Esophagus mucosa (tissue), 1 donor: ENCODE data around the gene USP35. TPM values are rescaled to one million over a fixed set of nuclear protein-coding genes. Genes with fewer than 3 reads are reported as not detected.

Experiments
- ATAC-seq: fragments of 200-7000 bp; cut with Tn5 transposase; one replicate; pipeline ENCODE4 v1.9.1; 2020
- total RNA-seq: library from RNA; stranded (reverse); gene quantifications from one replicate; pipeline ENCODE4 v1.2.4, GENCODE V29; 2023
- donor health status: DM: yes; HTN: yes; CAD: no.

USP35 gene
- total RNA-seq, 1 donor from 2014 or later: 3.5 TPM

DNA sequence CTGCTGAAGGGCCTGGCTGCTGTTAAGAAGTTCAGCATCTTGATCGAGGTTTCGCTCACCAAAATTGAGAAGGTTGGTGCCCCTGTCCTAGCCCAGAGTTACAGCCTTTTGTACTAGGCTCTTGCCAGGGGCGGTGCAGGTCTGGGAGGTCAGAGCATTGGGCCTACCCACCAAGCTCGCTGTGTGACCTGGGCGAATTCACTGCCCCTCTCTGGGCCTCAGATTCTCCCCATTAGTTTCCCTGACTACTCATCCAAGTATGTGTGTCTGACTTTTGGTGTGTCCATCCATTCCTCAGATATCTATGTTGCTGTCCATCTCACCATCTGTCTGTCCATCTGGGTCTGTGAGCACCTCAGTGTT is 10.9 kb downstream of the USP35 start:
- ATAC-seq: no peak

DNA sequence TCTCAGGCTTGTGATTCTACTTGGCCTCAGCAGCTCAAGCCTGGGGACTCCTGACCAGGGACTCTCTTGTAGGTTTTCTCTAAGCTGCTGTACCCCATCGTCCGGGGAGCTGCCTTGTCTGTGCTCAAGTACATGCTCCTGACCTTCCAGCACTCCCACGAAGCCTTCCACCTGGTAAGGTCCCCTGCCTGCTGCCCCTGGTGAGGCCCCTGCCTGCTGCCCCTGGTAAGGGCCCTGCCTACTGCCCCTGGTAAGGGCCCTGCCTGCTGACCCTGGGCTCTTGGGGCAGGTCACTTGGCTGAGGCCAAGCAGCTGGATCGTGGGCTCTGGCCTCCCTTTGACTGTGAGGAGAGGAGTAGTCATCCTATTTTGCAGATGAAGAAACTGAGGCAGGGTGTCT is 11.3 kb downstream of the USP35 start:
- ATAC-seq: no peak

DNA sequence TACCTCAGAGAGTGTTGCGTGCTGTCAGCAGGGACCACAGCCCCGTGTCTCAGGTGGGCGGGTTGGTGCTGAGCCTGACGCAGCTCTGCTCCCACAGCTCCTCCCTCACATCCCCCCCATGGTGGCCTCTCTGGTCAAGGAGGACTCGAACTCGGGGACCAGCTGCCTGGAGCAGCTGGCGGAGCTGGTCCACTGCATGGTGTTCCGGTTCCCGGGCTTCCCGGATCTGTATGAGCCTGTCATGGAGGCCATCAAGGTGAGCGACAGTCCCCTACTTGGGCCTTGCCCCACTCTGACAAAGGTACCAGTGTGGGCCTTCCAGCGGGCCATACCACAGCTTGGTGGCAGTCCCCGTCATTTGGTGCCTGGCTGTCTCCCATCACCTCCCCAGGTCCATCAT is 11.8 kb downstream of the USP35 start:
- ATAC-seq: no peak

DNA sequence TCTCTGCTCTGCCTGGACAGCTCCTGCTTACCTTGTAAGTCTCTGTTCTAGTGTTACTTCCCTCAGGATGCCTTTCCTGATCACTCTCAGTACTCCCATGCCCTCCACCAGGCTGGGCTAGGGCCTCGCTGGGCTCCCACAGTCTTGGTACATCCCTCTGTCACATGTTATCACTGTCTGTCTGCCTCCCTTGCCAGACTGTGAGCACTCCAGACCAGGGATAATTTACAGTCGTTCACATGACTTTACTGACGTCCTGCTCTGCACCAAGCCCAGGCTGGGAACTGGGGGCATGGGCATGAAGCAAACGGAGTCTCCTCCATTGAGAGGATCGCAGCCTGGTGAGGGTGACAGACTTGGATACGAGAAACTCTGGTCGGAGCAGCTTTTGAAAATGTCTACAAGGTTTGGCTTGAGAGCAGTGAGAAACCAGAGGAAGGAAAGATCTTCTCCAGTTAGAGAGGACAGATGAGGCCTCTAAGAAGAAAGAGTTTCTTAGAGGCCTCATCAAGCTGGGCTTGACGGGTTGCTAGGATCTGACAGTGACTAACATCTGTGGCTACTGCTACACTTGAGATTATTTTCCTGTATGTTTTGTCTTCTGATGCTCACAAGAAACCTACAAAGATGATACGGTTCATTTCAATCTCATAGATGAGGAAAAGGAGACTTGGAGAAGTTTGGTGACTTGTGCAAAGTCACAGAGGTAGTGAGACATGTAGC is 12.5 kb downstream of the USP35 start:
- ATAC-seq: no peak

DNA sequence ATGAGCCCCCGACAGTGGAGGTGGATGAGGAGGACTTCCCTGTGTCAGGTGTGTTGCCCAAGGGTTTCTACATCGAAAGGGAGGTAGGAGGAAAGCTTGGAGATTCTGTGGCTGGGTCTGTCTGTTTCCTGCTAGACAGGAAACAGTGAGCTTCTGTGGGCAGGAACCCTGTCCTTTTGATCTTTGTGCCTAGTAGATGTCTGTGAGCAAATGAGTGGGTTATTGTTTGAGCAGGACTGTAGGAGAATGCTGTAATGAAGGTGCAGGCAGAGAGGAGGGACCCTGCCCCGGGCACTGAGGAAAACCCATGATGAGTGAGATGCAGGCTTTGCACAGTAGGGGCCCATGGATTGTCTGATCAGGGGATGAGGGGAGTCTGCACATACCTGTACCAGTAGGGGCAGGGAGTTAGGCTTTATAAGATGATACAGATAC is 14.0 kb downstream of the USP35 start:
- ATAC-seq: no peak

DNA sequence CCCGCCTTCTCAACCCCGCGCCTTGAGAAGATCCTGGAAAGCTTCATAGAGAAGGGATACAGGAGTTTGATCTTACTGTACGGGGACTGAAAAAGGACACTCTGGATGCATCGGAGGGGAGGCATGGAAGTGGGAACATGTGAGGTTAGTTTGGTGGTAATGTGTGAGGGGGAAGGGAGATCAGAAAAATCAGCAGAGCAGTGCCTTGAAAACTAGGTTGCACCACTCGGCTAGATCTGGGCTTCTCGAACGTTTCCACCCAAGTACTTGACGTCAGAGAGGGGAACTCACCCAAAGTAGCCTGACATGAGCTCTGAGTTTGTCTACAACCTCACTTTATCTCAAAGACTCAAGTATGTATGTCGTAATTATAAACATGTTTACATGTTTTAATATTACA is 14.5 kb downstream of the USP35 start:
- no peak for ATAC-seq

DNA sequence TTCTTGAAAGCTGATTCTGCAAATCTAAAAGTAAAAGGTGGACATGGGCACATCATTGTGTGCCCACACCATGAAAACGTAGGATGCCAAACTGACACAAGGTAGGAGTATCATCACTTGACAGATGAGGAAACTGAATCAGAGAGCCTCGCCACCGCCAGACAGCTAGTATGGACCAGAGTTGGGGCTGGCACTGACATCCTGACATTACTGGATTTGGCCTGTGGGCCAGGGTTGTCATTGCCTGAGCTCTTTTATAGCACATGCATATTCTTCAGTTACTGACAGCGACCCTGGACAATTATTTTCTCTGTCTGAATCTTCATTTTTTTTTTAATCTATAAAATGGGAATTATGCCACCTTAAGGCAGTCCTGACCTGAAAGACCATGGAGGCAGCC is 16.5 kb downstream of the USP35 start:
- no peak for ATAC-seq

DNA sequence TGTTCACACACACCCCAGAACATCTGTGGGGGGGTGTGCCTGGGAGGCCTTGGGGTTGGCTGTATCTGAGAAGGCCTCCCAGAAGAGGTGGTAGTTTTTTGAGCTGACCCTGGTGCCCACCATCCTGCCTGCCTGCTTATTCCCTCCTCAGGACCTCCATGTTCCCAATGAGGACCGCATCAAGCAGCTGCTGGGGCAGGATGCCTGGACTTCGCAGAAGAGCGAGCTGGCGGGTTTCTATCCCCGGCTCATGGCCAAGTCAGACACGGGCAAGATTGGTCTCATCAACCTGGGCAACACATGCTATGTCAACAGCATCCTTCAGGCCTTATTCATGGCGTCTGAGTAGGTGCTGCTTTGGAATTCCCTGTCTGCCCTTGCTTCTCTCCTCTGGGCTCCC is 17.0 kb downstream of the USP35 start:
- no peak for ATAC-seq

DNA sequence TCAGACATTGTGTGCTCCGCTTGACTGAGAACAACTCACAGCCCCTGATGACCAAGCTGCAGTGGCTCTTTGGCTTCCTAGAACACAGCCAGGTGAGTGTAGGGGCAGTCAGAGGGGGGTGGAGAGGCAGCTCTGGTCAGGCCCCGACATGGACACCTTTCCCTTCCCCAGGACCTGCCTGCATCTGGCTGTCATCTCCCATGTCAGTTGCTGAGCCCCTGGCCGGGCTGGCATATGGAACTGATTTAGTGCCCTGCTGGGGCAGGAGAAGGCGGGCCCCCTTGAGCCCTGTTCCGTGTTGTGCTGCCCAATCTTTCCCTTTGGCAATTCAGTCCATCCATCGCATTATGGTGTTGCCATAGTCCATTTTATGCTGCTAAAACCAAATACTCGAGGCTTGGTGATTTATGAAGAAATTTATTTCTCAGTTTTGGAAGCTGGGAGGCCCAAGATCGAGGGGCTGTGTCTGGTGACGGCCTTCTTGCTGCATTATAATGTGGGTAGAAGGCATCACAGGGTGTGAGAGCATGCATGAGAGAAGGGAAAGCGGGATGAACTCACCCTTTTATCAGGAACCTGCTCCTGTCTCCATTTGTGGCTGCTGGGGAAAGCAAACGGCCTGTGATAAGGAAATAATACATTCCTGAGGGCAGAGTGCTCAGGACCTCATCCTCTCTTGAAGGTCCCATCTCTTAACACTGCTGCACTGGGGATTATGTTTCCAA is 19.0 kb downstream of the USP35 start:
- ATAC-seq: no peak

DNA sequence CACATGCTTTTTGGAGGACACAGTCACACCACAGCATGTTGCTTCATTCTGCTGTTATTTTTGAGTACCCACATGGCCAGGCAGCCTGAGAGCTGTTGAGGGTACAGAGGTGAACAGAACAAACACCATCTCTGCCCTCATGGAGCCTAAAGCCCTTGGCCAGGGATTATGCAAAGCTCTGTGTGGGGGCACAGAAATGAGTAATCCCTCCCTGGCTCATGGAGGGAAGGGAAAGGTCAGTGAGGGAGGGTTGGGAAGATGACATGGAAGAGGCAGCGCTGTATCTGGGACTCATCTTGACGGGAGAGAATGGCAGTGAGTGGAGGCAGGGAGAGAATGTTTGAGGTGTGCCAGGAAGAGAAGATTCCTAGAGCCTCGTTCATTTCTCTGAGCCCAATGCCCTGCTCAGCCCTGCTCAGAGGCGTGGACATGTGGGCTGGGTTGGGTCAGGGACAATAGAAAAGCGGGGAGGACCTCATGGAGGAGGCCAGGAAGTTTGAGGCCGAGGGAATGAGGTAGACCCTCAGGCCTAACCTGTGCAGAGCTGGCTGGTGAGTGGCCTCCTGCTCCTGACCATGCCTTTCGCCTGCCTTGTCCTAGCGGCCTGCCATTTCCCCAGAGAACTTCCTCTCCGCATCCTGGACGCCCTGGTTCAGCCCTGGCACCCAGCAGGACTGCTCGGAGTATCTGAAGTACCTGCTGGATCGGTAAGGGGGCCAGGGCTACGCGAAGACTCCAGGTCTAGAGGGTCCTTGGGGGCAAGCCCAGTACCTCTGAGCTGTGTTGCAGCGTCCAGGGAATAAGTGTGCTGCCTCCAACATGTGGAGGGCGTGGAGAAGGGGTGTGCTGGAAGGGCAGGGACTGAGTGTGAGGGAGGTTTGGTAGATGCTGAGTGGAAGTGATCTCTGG is 19.8 kb downstream of the USP35 start:
- ATAC-seq: no peak

DNA sequence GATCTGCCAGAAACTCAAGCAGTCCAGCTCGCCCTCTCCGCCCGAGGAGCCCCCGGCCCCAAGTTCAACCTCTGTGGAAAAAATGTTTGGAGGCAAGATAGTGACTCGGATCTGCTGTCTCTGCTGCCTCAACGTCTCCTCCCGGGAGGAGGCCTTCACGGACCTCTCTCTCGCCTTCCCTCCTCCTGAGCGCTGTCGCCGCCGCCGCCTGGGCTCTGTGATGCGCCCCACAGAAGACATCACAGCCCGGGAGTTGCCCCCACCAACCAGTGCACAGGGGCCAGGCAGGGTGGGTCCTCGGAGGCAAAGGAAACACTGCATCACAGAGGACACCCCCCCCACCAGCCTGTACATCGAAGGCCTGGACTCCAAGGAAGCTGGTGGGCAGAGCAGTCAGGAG is 20.8 kb downstream of the USP35 start:
- ATAC-seq: no peak

DNA sequence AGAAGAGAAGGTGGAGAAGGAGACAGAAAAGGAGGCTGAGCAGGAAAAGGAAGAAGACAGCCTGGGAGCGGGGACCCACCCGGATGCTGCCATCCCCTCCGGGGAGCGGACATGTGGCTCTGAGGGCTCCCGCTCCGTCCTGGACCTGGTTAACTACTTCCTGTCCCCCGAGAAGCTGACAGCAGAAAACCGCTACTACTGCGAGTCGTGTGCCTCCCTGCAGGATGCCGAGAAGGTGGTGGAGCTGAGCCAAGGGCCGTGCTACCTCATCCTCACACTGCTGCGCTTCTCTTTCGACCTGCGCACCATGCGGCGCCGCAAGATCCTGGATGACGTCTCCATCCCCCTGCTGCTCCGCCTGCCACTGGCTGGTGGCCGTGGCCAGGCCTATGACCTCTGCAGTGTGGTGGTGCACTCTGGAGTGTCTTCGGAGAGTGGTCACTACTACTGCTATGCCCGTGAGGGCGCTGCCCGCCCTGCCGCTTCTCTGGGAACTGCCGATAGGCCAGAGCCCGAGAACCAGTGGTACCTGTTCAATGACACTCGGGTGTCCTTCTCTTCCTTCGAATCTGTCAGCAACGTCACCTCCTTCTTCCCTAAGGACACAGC is 21.4 kb downstream of the USP35 start:
- no peak for ATAC-seq

DNA sequence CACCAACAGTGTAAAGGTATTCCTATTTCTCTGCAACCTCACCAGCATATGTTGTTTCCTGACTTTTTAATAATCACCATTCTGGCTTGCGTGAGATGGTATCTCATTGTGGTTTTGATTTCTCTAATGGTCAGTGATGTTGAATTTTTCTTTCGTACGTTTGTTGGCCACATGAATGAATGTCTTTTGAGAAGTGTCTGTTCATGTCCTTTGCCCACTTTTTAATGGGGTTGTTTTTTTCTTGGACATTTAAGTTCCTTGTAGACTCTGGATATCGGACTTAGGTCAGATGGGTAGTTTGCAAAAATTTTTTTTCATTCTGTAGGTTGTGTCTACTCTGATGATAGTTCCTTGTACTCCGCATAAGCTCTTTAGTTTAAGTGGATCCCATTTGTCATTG is 22.8 kb downstream of the USP35 start:
- ATAC-seq: no peak

DNA sequence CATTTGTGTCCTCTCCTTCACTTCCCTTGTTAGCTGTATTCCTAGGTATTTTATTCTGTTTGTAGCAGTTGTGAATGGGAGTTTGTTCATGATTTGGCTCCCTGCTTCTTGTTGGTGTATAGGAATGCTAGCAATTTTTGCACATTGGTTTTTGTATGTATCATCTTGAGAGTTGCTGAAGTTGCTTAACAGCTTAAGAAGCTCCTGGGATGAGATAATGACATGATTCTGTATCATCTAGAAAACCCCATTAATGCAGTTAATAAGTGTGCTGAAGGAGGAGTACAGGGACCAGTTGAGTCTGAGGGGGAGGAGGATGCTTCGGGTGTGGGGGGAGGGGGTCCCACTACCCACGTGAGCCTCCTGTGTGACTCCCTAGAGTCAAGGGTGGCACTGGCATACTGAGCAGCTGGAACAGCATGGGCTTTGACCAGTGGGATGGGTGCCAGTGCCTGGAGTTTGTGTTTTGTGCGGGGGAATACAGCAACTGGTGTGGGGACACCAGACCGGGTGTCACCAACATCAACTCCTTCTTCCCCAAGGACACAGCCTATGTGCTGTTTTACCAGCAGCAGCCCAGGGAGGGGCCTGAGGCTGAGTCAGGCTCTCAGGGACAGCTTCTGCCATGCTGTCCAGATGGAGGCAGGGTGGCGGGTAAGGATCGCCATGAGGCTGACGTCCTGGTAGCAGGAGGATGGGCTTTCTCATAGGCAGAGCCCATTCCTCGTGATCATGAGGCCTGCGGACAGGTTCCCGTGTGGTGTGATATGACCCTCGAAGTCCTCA is 24.1 kb downstream of the USP35 start:
- no peak for ATAC-seq

DNA sequence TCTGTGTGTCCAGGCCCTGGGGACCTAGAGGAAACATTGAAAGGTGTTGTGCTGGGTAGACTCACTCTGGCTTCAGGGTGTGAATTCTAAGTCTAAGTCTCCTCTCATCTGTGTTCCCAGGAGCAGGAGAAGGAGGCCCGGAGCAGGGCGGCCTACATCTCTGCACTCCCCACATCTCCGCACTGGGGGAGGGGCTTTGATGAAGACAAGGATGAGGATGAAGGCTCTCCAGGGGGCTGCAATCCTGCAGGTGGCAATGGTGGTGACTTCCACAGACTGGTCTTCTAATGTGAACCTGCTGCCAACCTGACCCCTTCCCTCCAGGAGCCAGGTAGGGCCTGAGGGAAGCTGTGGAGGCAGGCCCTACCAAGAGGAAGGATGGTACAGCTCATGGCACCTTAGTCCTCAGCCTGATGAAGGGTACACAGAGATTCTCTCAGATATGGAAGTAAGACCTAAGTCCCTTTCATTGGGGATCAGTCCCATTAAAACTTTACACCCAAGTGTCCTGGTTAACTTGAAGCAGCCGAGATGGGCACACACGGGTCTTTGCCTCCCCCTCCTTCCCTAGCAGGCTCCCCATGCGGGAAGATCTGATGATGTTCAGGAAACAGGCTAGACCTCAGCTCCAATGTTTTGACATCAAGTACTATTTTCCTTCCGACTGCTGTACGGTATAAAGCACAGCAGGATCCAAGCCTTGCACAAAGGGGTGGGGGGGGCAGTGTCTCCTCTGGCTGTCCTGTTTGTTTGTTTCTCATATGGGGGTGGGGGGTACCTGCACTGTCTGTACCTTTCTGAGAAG is 25.0 kb downstream of the USP35 start:
- no peak for ATAC-seq

DNA sequence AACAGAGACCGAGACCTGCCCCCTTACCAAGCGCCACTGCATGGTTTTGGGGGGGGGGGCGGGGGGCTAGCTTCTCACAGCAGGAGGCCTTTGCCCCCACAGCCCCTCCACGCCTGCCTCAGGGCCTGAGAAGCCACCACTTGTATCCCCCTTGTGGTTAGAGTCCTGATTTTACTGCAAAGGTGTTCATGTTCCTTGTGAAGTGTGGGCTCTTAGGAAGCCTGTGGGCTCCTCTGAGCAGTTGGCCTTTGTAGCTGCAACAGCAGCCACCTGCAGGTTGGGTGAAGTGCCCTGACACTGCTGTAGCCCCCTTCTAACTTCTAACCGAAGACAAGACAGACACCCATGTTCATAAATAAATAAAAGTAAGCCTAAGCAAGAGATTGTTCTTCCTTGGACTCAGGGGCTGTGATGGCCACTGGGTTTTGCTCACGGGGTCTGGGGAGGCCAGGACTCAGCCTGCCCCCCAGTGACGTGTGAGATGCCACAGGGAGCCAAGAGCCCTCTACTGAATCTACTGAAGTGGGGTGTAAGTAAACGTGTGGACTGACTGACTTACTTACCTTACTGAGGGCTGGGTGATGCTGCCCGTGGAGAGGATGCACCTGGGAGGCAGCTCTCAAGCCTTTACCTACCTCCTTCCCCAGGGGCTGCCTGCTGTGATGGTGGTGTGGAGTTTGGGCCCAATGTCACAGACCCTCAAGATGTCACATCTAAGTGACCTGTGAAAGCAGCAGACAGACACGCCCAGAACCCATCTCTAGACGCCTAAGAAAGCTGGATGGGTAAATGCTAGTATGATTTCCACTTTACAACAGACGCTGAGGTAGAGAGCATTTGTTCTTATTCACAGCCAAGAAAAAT is 25.8 kb downstream of the USP35 start:
- ATAC-seq: no peak

DNA sequence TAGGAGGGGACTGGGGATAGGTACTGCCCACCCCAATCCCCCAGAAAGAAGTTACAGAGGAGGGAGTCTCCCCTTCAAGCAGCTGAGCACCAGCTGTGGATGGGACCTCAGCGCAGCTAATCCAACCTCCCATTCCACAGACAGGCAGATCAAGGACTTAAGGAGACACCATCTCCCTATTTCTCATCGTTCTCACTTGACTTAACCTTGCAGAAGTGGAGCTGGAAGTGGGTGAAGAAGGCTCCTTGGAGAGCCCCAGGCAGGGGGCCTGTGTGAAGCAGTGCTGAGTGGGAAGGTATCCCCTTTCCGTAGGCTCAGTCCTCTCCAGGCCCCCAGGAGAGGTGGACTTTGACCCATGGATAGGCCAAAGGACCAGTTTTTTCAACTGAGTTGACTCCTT is 27.3 kb downstream of the USP35 start:
- ATAC-seq: no peak

DNA sequence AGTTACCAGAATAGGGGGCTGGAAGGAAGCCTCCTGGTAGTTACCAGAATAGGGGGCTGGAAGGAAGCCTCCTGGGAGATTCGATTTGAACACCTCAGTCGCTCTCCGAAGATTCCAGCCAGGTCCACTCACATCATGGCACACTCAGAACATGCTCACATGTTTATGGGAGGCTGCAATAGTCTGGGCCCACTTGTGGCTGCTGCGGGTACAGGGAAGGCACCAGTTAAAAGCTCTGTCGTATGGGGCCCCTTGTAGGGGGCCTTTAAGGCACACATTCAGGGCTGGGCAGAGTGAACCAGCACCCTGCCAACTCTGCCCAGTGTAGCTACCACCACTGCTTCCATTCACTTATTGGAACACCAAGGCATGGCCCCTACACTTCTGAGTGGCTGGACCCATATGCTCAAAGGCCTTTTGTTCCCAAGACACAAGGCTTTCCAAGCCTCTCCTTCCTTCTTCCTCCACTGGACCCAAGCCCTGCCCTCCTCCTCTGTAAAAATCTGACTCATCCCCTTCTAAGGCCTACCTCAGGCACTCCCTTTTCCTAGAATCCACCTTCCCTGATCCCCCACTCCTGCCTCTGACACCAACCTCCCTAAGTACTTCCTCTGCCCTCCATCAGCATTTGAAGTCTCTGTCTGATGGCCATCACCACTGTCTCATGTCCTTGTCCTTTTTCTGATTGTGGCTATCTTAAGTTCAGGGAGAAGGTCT is 28.0 kb downstream of the USP35 start:
- peak; percentile 24 for ATAC-seq
